H1 (cell line): ENCODE data around the gene PFDN5. TPM values are rescaled to one million over a fixed set of nuclear protein-coding genes. Genes with fewer than 3 reads are reported as not detected.

Experiments
- CHD1 ChIP-seq: IDR thresholded peaks from 2 replicates; pipeline ENCODE4 v1.6.1; 2012; ENCODE audit warnings: low read depth, low read length, improper control_type of control experiment
- CHD2 ChIP-seq: IDR thresholded peaks from 2 replicates; pipeline ENCODE4 v1.6.1; 2012; ENCODE audit warnings: low read length, improper control_type of control experiment
- POU5F1 ChIP-seq: IDR thresholded peaks from 2 replicates; pipeline ENCODE4 v1.6.1; 2011; ENCODE audit warnings: low read depth, mild to moderate bottlenecking, low read length, moderate library complexity
- RXRA ChIP-seq: IDR thresholded peaks from 2 replicates; pipeline ENCODE4 v1.6.1; 2011; ENCODE audit warnings: low read depth, mild to moderate bottlenecking, low read length, moderate library complexity; ENCODE audit not compliant: insufficient read depth
- USF2 ChIP-seq: IDR thresholded peaks from 2 replicates; pipeline ENCODE4 v1.6.1; 2011; ENCODE audit warnings: low read length, improper control_type of control experiment
- YY1 ChIP-seq: IDR thresholded peaks from 2 replicates; pipeline ENCODE4 v1.6.1; 2011; ENCODE audit warnings: low read depth, mild to moderate bottlenecking, low read length
- polyA plus RNA-seq, 7 experiments: library from polyadenylated mRNA; depleted of rRNA in 3 of 7; stranded (reverse) in 5 of 7; unstranded in 2 of 7; fragments of >200 nt in 5 of 7; fragments of 200-250 nt in 2 of 7; gene quantifications; 1 replicate in 5 of 7; 2 replicates in 1 of 7; 4 replicates in 1 of 7; pipeline versions ENCODE4 v1.2.1 to v1.2.3, GENCODE V29; 2011 to 2013; ENCODE audit warnings: missing spikeins in 2 of 7, mixed read lengths in 2 of 7
- total RNA-seq: library from RNA; stranded (reverse); fragmentation: NEBNext Ultra II Directional; extraction: Animal tissue kit (Norgen Biotek cat#: 25700); gene quantifications from 2 replicates; pipeline ENCODE4 v1.2.1, GENCODE V29; 2021

PFDN5 gene
- total and polyA plus RNA-seq, 2 of the 8 experiments (the other 6 are each of a cell fraction or from before 2014, with no cell fraction given): 290 to 630 TPM

DNA sequence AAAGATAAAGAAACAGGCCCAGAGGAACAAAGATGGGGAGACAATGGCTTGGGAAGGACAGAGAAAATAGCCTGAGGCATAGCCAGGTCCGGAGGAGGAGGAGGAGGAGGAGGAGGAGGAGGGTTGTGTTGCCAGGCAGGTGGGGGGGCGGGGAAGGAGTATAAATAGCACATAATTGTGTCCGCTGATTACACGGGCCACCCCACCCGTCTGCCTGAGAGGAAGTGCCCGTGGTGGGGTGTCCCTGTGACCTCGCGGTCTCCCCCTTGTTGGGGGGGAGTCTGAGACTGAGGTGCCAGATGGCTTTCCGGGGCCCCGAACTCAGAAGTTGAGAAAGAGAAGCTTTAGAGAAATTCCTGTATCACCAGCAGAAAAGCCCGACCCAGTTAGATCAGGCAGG lies 42.7 kb downstream of the PFDN5 start (continued):
- TF ChIP-seq CHD1: no peak
- no peak for TF ChIP-seq CHD2
- TF ChIP-seq YY1: no peak
- TF ChIP-seq POU5F1: no peak
- TF ChIP-seq USF2: no peak
- no peak for TF ChIP-seq RXRA
